HG02571 (cell line): ENCODE measurements around the gene ATP6V0B.

Experiments used
- ATAC-seq: cut with Tn5 transposase; IDR thresholded peaks from one replicate; pipeline ENCODE4 v1.9.1; 2021; ENCODE audit warnings: mild to moderate bottlenecking, moderate library complexity; ENCODE audit not compliant: unreplicated experiment

Gene ATP6V0B

GRCh38 chr1:43974443-43975248 lies at the start of gene ATP6V0B:
TSS of gene ATP6V0B (plus strand) at chr1:43974960. CDS start at chr1:43975041, 81 bp downstream.
- peak; percentile 61 for ATAC-seq

- ATAC-seq, result no peak
Measured at GRCh38 chr1:43925846-43926245, 48.9 kb upstream of the ATP6V0B start.

GRCh38 chr1:43930168-43930948 lies 44.4 kb upstream of the ATP6V0B start:
- ATAC-seq, result no peak

- no peak for ATAC-seq
Measured at GRCh38 chr1:43930949-43931275, 43.8 kb upstream of the ATP6V0B start.

- no peak for ATAC-seq
Measured at GRCh38 chr1:43931711-43932660, 42.8 kb upstream of the ATP6V0B start.

- no peak for ATAC-seq
Measured at GRCh38 chr1:43932786-43933385, 41.9 kb upstream of the ATP6V0B start.

- ATAC-seq, result no peak
Measured at GRCh38 chr1:43933386-43934100, 41.2 kb upstream of the ATP6V0B start, which contains the start of gene ARTN. TSS of gene ARTN (plus strand) at chr1:43933801. CDS start at chr1:43935657, 1,856 bp downstream.

GRCh38 chr1:43934101-43934985 lies 40.4 kb upstream of the ATP6V0B start:
- ATAC-seq, result no peak

- no peak for ATAC-seq
Measured at GRCh38 chr1:43934986-43935324, 39.8 kb upstream of the ATP6V0B start.

GRCh38 chr1:43935711-43936427 lies 38.9 kb upstream of the ATP6V0B start:
- no peak for ATAC-seq

GRCh38 chr1:43936431-43937151 lies 38.2 kb upstream of the ATP6V0B start:
- ATAC-seq, result no peak

- no peak for ATAC-seq
Measured at GRCh38 chr1:43937179-43937865, 37.4 kb upstream of the ATP6V0B start.

GRCh38 chr1:43938383-43938782 lies 36.4 kb upstream of the ATP6V0B start:
- ATAC-seq, result no peak

GRCh38 chr1:43938892-43939587 lies 35.7 kb upstream of the ATP6V0B start:
- ATAC-seq, result no peak

- no peak for ATAC-seq
Measured at GRCh38 chr1:43942411-43942810, 32.3 kb upstream of the ATP6V0B start.

- no peak for ATAC-seq
Measured at GRCh38 chr1:43944860-43945259, 29.9 kb upstream of the ATP6V0B start.
